Testis (tissue), 3 donors: ENCODE results near the gene SEPTIN2. TPM values are rescaled to one million over a fixed set of nuclear protein-coding genes. Genes with fewer than 3 reads are reported as not detected.

Experiments
- DNase-seq: peaks from one replicate; pipeline ENCODE4 v3.0.0-alpha.2; 2019
- H3K27ac ChIP-seq, 2 donors: fragments of 200-600 bp; sonication (generic); one replicate each; pipeline ENCODE4 v1.5.1; 2019
- H3K27me3 ChIP-seq: fragments of 200-600 bp; sonication (generic); one replicate; pipeline ENCODE4 v1.5.1; 2019
- H3K36me3 ChIP-seq: fragments of 200-600 bp; sonication (generic); one replicate; pipeline ENCODE4 v1.5.1; 2017; ENCODE audit warnings: low read depth; ENCODE audit errors: missing control alignments
- H3K4me1 ChIP-seq: fragments of 200-600 bp; sonication (generic); one replicate; pipeline ENCODE4 v1.5.1; 2019
- H3K4me3 ChIP-seq, 2 donors: fragments of 200-600 bp; sonication (generic); one replicate each; pipeline ENCODE4 v1.5.1; 2017 to 2019
- H3K9me3 ChIP-seq: fragments of 200-600 bp; sonication (generic); one replicate; pipeline ENCODE4 v1.5.1; 2017
- POLR2A ChIP-seq: fragments of 450-650 bp; IDR thresholded peaks from one replicate; pipeline ENCODE4 v1.6.1; 2017; ENCODE audit warnings: antibody characterized with exemption, mild to moderate bottlenecking, moderate library complexity
- WGBS, 2 donors: methylation state at CpG; one replicate each; pipeline ENCODE4 v1.1.5; 2018; 5-methylcytosine and 5-hydroxymethylcytosine counted together
- intact Hi-C: fragments of 100-400 bp; cut with DNase I; formaldehyde crosslinking; loops from one replicate; pipeline ENCODE4 v1.15.1; 2023; ENCODE audit warnings: low total_unique reads
- polyA plus RNA-seq: library from polyadenylated mRNA; stranded (reverse); fragments of 350-450 nt; fragmentation: Illumina TruSeq; extraction: RNeasy Lipid Tissue Mini Kit (QIAGEN cat#74804); gene quantifications from one replicate; pipeline ENCODE4 v1.2.3, GENCODE V29; 2014; ENCODE audit warnings: low read depth, low replicate concordance; ENCODE audit not compliant: insufficient read depth
- total RNA-seq, 2 donors: library from RNA; depleted of rRNA; stranded (reverse); fragments of >200 nt; gene quantifications; one replicate each; pipeline ENCODE4 v1.2.3, GENCODE V29; 2016
- TF ChIP-seq, protein P1 (sequence below), 3 experiments: fragments of 450-650 bp in 2 of 3; fragments of 200-600 bp in 1 of 3; sonication (generic) in 1 of 3; IDR thresholded peaks; one replicate each; pipeline ENCODE4 v1.5.1; 2016 to 2019; ENCODE audit warnings: antibody characterized with exemption in 3 of 3, mild to moderate bottlenecking in 2 of 3, moderate library complexity in 1 of 3

The SEPTIN2 gene
- total and polyA plus RNA-seq, 3 donors from 2014 or later, result 310 to 365 (median 334) TPM

DNA sequence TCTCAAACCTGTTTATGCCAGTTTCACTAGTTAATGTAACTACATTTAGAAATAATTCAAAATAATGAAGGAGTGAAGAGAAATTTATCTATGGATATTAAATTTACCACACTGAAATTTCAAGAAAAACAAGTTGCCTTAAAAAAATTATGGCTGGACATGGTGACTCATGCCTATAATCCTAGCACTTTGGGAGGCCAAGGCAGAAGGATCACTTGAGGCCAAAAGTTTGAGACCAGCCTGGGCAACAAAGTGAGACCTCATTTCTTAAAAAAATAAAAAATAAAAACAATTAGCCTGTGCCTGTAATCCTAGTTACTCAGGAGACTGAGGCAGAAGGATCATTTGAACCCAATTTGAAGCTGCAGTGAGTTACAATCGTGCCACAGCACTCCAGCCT is 30.1 kb upstream of the SEPTIN2 start:
- Histone ChIP-seq H3K27ac (no peak overlapping the region), H3K36me3 (no peaks in the 10 kb centered on the region), H3K4me1 (peaks cover 4% of the 10 kb centered on the region), H3K4me3 (no peak overlapping the region), H3K27me3 (no peaks in the 10 kb centered on the region), H3K9me3 (no peaks in the 10 kb centered on the region)
- WGBS, 2 donors, result 90 to 100% methylated on average over 1 of the region's 1 CpG
- no peak for TF ChIP-seq POLR2A
- TF ChIP-seq, protein P1, sequence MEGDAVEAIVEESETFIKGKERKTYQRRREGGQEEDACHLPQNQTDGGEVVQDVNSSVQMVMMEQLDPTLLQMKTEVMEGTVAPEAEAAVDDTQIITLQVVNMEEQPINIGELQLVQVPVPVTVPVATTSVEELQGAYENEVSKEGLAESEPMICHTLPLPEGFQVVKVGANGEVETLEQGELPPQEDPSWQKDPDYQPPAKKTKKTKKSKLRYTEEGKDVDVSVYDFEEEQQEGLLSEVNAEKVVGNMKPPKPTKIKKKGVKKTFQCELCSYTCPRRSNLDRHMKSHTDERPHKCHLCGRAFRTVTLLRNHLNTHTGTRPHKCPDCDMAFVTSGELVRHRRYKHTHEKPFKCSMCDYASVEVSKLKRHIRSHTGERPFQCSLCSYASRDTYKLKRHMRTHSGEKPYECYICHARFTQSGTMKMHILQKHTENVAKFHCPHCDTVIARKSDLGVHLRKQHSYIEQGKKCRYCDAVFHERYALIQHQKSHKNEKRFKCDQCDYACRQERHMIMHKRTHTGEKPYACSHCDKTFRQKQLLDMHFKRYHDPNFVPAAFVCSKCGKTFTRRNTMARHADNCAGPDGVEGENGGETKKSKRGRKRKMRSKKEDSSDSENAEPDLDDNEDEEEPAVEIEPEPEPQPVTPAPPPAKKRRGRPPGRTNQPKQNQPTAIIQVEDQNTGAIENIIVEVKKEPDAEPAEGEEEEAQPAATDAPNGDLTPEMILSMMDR (IDR thresholded peaks at IDR 0.05), result no peak
- intact Hi-C loops, result no loop called here
- no peak for DNase-seq

DNA sequence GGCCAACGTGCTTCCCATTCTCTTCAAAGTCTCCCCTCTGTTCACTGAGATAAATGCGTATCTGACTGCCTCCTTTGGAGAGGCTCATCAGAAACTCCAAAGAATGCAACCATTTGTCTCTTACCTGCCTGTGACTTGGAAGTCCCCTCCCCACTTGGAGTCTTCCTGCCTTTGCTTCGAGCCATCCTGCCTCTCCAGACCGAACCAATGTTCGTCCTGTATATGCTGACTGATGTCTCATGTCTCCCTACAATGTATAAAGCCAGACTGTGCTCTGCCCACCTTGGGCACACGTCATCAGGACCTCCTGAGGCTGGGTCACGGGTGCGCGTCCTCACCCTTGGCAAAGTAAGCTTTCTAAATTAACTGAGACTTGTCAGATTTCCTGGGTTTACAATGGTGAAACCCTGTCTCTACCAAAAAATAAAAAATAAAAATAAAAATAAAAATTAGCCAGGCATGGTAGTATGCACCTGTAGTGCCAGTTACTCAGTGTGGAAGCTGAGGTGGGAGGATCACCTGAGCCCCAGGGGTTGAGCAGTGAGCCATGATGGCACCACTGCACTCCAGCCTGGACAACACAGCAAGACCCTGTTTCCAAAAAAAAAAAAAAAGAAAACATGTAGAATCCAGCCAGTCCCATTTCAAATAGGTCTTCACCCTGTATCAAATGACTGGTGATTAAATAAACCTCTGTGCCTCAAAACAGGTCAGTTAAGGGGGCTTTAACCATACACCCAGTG is 29.2 kb upstream of the SEPTIN2 start:
- no peak for TF ChIP-seq POLR2A
- TF ChIP-seq, protein P1 (IDR thresholded peaks at IDR 0.05), result no peak
- Histone ChIP-seq H3K27ac (no peak overlapping the region), H3K4me3 (no peak overlapping the region), H3K9me3 (no peaks in the 10 kb centered on the region), H3K36me3 (no peaks in the 10 kb centered on the region), H3K27me3 (no peaks in the 10 kb centered on the region), H3K4me1 (peaks cover 4% of the 10 kb centered on the region)
- intact Hi-C loops, result no loop called here
- no peak for DNase-seq
- WGBS, 2 donors, result 87 to 90% methylated on average over 9 of the region's 9 CpGs

DNA sequence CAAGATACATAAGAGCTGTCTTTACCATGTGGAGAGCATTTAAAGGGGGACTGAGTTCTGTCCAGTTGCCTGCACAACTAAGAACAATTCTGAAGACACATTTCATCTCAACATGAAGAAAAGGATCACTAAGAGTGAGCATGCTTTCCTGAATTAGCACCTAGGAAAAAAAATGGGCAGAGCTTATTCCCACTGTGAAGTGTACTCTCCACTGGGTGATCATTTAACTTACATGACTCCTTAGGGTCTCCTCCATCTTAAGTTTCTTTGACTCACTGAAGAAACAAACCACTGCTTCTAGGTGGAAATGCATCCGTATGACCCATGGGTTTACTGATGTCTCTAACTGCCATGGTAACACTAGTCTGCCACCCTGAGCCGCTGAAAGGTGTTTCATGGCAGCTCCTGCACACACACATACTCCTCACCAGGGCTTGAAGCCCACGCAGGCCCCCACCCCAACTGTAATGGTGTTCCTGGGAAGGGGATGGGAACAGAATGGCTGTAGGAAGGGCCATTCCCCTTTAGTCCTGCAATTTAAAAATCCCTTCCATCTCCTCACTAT is 27.3 kb upstream of the SEPTIN2 start:
- no peaks in the 10 kb centered on the region for H3K9me3 ChIP-seq
- peaks cover 7% of the 10 kb centered on the region for H3K4me1 ChIP-seq
- H3K27me3 ChIP-seq, result no peaks in the 10 kb centered on the region
- no peak for TF ChIP-seq POLR2A
- TF ChIP-seq, protein P1 (IDR thresholded peaks at IDR 0.05), result no peak
- no peaks in the 10 kb centered on the region for H3K36me3 ChIP-seq
- no peak overlapping the region for H3K4me3 ChIP-seq
- no peak overlapping the region for H3K27ac ChIP-seq
- no peak for DNase-seq
- intact Hi-C loops, result no loop called here
- WGBS, 2 donors, result 90 to 93% methylated on average over 3 of the region's 3 CpGs

DNA sequence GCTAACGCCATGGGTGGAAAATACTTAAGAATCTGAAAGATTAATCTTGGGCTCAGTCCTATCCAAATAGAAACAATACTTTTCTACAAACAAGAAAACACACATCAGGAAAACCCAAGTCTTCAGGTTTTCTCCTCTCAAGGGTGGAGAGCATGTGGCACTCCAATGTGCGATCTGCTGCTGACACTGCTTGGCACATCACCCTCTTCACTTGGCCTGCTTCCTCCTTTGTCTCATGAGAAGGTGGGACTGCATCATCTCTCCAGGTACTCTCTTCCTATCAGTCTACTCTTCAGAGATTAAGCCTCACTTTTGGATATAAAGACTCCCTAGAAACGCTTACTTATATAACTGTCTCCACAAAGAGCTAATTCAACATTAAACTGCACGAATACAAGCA is 26.7 kb upstream of the SEPTIN2 start:
- H3K9me3 ChIP-seq, result no peaks in the 10 kb centered on the region
- WGBS, 2 donors, result 70 to 79% methylated on average over 4 of the region's 4 CpGs
- no peak for TF ChIP-seq POLR2A
- TF ChIP-seq, protein P1 (IDR thresholded peaks at IDR 0.05), result no peak
- H3K4me1 ChIP-seq, result peaks cover 10% of the 10 kb centered on the region
- no peak overlapping the region for H3K27ac ChIP-seq
- intact Hi-C loops, result no loop called here
- H3K36me3 ChIP-seq, result no peaks in the 10 kb centered on the region
- H3K4me3 ChIP-seq, result no peak overlapping the region
- DNase-seq, result no peak
- no peaks in the 10 kb centered on the region for H3K27me3 ChIP-seq

DNA sequence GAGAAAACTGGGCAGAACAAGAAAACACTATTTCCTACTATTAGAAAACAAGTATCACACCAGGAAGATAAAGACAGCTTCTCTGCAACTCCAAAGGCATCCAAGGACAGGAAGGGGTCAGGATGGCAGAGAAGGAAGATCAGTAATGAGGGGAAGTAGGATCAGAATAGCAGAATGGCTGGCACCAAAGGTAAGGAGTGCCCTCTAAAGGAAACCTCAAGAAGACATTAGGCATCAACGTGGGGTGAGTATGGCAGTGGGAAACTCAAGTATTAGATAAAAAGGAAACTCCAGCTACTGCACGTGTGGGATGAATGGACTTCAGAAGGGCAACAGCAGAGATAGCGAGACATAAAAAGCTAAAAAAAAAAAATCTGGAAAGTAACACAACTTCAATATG is 26.1 kb upstream of the SEPTIN2 start:
- H3K27ac ChIP-seq, result no peak overlapping the region
- peaks cover 10% of the 10 kb centered on the region for H3K4me1 ChIP-seq
- H3K4me3 ChIP-seq, result no peak overlapping the region
- intact Hi-C loops, result no loop called here
- no peak for DNase-seq
- H3K9me3 ChIP-seq, result no peaks in the 10 kb centered on the region
- no peak for TF ChIP-seq POLR2A
- TF ChIP-seq, protein P1 (IDR thresholded peaks at IDR 0.05), result no peak
- no peaks in the 10 kb centered on the region for H3K36me3 ChIP-seq
- WGBS, 2 donors, result 27 to 59% methylated on average over 3 of the region's 3 CpGs
- no peaks in the 10 kb centered on the region for H3K27me3 ChIP-seq
